ENCODE results near the gene RHBDD2. TPM values are rescaled to one million over a fixed set of nuclear protein-coding genes. Genes with fewer than 3 reads are reported as not detected.

RHBDD2 gene
- total and polyA plus RNA-seq, 10 of the 15 experiments (the other 5 are each of a cell fraction or from before 2014, with no cell fraction given), result 3.9 to 39.8 (median 16.9) TPM

GRCh38 chr7:75880242-75880641 is 1.4 kb downstream of the RHBDD2 start (continued):
- TF ChIP-seq DPF2 (IDR thresholded peaks at IDR 0.05), result no peak

- TF ChIP-seq IKZF2 (IDR thresholded peaks at IDR 0.05) (no peak), SUZ12 (IDR thresholded peaks at IDR 0.05; ENCODE audit: unreplicated experiment) (no peak), KDM1A (IDR thresholded peaks at IDR 0.05; ENCODE audit: borderline replicate concordance) (no peak), SPI1 (IDR thresholded peaks at IDR 0.05; ENCODE audit: borderline replicate concordance, insufficient read depth, low read depth, low read length) (no peak), POU2F2 (IDR thresholded peaks at IDR 0.05; ENCODE audit: borderline replicate concordance, low read depth, low read length) (no peak), POLR2AphosphoS5 (IDR thresholded peaks at IDR 0.05; ENCODE audit: low read length) (no peak), CBX3 (IDR thresholded peaks at IDR 0.05; ENCODE audit: borderline replicate concordance, low read depth) (no peak), USF2 (IDR thresholded peaks at IDR 0.05; ENCODE audit: borderline replicate concordance, low read depth, low read length) (no peak), RCOR1 (conservative IDR thresholded peaks at IDR 0.05; ENCODE audit: low read depth, low read length) (no peak)
- intact Hi-C loops (cut with micrococcal nuclease; ENCODE audit: unreplicated experiment), result no loop called here
- FAIRE-seq (no peak), ATAC-seq (no peak), DNase-seq (ENCODE audit: low read depth, low spot score) (no peak)
- in situ Hi-C loops (cut with MboI), result no loop called here
- H3K9me3 ChIP-seq (replicated peaks; ENCODE audit: control insufficient read depth, insufficient read depth, low read length), result no peaks in the 10 kb centered on the region
- H3K79me2 ChIP-seq (ENCODE audit: control insufficient read depth, insufficient read depth, low read length), result peaks cover 13% of the 10 kb centered on the region
- H3K4me2 ChIP-seq (ENCODE audit: control insufficient read depth, insufficient read depth), result no peak overlapping the region
- H3K4me1 ChIP-seq (ENCODE audit: control insufficient read depth, insufficient read depth, low read length), result peaks cover 8% of the 10 kb centered on the region
- H3K27me3 ChIP-seq (replicated peaks in 1 of 2; ENCODE audit: control insufficient read depth in 2 of 2, insufficient read depth in 2 of 2, low read length in 1 of 2), result no peaks in the 10 kb centered on the region
- POLR2A ChIA-PET, result no interaction called here
- no peaks in the 10 kb centered on the region for H4K20me1 ChIP-seq (ENCODE audit: control insufficient read depth, insufficient read depth)
- SMC1A ChIA-PET (ENCODE audit: uncharacterized antibody, unreplicated experiment), result interaction anchor here (1.1 kb wide), 1 partner anchor 15 kb away, joined by 3 read pairs; no protein-coding TSS in a partner anchor
- H3K27ac ChIP-seq (ENCODE audit: control insufficient read depth, insufficient read depth), result no peak overlapping the region
- no peak overlapping the region for H3K4me3 ChIP-seq
- H3K9ac ChIP-seq (ENCODE audit: control insufficient read depth, insufficient read depth, low read length), result no peak overlapping the region
- no TSS peak for BruUV-seq (replicated peaks)
- RAD21 ChIA-PET (ENCODE audit: unreplicated experiment), result no interaction called here
- CTCF ChIA-PET, result interaction anchor here (1.0 kb wide), 1 partner anchor 11 kb away, joined by 3 read pairs; no protein-coding TSS in a partner anchor
- peaks cover 6 to 13% of the 10 kb centered on the region in 2 experiments; a peak in 3 of 4 replicates for H3K36me3 ChIP-seq (ENCODE audit: control insufficient read depth in 2 of 2, insufficient read depth in 2 of 2, low read length in 1 of 2)
- WGBS (ENCODE audit: insufficient coverage, insufficient replicate concordance, low lambda C conversion rate, missing lambda C conversion rate), result 93% methylated on average over 23 of the region's 23 CpGs
- no peak overlapping the region for H2AFZ ChIP-seq (ENCODE audit: control insufficient read depth, low read depth, low read length)
Measured at GRCh38 chr7:75881436-75882095, 2.7 kb downstream of the RHBDD2 start.

Data from GM12878 (cell line).